GM12801 (cell line): ENCODE results near the gene SLC19A1.

ENCODE experiments used
- TF ChIP-seq, protein P1 (sequence below): IDR thresholded peaks from one replicate; pipeline ENCODE4 v1.5.1; 2011; ENCODE audit warnings: control low read depth; ENCODE audit not compliant: insufficient read length; ENCODE audit errors: extremely low read depth

Gene SLC19A1

DNA sequence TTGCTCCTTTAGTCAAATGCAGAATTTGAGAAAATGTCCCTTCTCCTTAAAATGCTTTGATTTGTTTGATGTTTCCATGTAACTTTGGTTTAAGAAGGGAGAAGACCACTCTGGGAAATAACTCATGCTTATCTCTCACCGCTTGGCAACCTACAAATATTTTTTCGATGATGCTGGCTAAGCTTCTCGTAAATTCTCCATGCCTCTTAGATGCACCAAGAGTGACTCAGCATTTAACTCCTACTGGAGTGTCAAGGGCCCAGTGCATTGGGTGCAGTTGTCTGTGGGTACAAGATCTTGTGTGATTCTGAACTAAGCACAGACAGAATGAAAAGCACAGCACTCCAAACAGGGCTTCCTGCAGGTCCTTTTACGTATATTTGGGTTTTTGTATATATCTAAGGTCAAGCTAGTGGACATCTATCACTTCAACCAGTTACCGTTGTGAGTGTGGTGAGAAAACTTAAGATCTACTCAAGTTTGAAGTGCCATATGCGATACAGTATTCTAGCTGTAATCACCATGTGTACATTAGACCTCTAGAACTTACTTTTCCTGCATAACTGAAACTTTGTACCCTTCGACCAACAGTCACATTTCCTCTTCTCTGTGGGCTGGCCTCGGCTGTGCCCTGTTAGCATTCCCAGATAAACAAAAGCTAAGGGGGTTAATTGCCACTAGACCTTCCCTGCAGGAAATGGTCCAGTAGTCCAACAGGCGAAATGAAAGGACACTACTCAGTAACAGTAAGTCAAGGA, 81.5 kb downstream of the SLC19A1 start:
- TF ChIP-seq, protein P1, sequence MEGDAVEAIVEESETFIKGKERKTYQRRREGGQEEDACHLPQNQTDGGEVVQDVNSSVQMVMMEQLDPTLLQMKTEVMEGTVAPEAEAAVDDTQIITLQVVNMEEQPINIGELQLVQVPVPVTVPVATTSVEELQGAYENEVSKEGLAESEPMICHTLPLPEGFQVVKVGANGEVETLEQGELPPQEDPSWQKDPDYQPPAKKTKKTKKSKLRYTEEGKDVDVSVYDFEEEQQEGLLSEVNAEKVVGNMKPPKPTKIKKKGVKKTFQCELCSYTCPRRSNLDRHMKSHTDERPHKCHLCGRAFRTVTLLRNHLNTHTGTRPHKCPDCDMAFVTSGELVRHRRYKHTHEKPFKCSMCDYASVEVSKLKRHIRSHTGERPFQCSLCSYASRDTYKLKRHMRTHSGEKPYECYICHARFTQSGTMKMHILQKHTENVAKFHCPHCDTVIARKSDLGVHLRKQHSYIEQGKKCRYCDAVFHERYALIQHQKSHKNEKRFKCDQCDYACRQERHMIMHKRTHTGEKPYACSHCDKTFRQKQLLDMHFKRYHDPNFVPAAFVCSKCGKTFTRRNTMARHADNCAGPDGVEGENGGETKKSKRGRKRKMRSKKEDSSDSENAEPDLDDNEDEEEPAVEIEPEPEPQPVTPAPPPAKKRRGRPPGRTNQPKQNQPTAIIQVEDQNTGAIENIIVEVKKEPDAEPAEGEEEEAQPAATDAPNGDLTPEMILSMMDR = no peak

DNA sequence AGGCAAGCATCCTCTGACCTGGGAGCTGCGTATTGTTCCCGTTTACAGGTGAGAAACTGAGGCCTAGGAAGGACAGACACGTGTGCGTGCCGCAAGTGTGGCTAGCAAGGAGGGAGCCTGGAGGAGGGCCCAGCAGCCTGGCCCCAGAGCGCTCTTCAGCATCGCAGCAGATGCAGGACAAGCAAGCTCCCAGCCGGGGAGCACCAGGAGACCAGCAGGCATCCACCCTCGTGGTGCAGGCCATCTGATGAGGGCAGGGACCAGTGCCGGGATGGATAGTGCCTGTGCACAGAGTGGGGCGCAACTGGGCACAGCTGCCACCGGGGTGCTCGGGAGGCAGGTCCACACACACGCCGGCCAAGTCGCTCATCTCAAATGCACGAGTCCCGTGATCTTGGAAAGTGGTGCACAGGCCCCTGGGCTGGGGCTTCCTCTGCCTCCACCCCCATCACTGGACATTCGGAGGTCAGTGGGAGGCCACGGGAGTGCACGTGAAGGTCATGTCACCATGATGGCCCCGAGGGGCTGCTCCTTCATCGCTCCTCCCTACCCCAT, 82.2 kb downstream of the SLC19A1 start:
- TF ChIP-seq, protein P1 = no peak

DNA sequence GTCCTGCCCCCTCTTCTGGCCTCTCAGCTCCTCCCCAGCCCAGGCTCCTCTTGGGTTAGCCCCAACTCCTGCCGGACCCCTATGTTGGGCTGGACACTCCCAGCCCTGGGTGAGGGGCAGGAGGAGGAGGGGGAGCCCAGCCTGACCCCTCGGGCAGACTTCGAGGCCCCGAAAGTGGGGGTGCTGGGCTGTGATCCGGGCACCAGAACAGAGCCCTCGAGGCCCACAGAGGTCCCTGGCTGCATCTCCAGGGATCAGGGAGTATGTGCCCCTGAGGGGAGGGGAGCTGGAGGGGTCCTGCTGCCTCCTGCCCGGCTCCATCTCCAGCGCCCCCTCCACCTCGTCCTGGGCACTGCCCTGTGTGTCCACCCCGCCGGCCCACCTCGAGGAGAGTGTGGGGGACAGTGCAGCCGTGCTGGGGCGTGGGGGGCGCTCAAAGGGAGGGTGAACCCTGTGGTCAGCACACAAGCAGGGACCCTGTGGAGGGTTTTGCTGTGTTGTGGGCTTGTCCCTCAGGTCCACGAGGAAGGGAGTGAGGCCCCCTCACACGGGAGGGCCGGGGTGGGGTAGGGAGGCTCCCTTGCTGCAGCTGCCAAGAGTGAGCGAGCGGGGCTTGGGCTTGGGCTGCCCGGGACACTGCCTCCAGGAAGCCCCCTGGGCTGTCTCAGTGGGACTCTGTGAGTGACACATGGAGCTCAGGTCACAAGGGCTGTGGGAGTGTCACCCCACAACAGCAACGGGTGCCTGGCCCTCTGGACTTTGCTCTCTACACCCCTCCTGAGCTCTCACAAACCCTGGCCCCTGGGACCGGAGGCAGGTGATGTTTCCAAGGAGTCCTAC, 82.8 kb downstream of the SLC19A1 start:
- TF ChIP-seq, protein P1 = no peak

DNA sequence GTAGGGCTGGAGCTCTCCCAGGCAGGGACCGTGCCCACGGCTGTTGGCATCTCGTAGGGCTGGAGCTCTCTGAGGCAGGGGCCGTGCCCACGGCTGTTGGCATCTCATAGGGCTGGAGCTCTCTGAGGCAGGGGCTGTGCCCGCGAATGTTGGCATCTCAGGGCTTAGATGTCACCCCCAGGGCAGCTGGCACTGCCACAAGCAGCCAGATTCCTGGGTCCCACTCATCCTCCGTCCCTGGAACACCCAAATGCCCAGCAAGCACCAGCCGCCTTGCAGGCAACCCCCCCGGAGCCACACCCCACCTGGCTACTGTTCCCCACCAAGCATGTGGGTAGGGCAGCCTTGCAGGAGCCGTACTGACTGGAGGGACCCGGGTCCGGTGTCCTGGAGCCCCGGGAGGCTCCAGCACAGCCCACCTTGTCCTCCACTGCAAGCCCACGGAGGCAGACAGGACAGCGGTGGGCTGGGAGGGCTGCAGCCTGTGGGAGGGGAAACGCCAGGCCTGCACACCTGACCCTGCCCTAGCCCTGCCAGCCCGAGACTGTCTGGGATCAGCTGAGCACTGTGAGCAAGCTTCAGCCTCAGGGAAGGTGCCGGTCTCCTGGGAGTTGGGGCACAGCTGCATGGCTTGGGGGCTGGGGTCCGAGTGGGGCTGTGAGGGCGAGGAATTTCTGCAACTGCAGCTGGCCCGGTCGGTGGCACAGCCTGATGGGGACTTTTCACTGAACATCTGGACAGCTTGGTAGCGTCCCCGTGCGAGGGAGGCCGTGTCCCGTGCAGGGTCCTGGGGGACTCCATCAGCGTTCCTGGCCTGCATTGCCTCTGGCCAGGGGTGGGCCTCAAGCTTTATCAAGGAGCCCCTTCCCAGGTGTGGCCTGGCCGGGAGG, 83.7 kb downstream of the SLC19A1 start:
- TF ChIP-seq, protein P1 = no peak

DNA sequence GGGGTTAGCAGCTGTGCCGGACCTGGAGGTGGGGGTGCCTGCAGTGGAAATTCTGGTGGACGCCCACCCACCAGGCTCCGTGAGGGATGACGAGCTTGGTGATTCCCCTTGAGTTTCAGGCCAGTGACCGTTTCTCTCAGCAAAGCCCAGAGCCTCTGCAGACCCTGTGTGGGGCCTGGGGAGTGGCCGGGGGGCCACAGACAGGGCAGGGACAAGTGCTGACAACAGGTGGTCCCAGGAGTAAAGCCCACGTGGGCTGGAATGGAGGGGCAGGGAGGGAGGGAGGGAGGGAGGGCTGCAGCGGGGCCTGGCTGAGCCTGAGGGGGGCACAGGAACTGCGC, 84.4 kb downstream of the SLC19A1 start:
- TF ChIP-seq, protein P1 = no peak

DNA sequence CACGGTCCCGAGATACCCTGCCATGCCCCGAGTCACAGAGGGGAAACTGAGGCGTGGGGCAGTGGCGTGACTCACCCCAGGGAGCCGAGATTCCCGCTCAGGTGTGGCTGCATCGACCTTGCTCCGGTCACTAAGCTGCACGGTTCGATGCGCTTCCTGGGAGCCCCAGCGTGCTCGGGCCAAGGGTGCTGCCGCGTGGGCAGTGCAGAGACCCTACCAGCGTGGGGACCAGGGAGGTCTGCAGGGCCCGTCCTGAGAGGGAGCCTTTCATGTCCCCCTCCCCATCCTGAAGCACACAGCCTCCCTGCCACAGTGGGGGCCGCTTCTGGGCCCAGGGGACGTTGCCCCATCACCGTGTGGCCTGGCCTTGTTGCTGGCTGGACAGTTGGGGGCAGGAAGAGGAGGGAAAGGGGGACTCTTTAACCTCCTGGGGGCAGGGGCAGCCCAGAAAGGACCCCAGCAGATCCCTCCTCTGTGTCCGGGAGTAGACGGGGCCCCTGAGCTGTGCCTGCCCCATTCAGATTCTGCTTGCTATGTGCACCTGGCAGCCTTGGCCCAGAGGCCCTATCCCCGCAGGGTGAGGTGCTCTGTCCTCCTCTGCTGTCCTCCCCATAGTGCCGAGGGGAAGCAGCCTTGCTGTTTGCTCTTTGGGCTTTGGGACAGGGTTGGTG, 84.9 kb downstream of the SLC19A1 start:
- TF ChIP-seq, protein P1 = no peak
